HG02970 (cell line): Measurements from ENCODE around the gene TPCN2.

Source experiments
- ATAC-seq: cut with Tn5 transposase; IDR thresholded peaks from one replicate; pipeline ENCODE4 v1.9.1; 2021; ENCODE audit warnings: mild to moderate bottlenecking, moderate library complexity, moderate number of reproducible peaks; ENCODE audit not compliant: unreplicated experiment, low FRiP score

TPCN2 gene

DNA sequence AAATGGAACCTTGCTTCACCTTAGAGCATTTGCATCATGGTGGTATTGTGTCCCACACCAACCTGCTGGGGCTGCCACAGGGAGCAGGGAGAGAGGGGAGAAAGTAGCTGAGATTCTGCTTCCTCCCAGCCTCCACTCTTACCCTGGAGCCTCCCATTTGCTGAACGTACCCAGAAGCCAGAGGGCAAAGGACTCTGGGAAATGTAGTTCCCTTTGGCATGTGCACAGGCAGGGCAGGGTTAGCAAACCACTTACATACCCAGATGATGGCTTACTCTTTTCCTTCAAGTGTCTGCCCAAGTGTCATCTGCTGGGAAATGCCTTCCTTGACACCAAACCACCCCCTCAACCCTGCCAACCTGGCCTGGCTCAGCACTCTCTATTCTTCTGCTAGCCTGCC lies 123.9 kb downstream of the TPCN2 start:
- no peak for ATAC-seq

DNA sequence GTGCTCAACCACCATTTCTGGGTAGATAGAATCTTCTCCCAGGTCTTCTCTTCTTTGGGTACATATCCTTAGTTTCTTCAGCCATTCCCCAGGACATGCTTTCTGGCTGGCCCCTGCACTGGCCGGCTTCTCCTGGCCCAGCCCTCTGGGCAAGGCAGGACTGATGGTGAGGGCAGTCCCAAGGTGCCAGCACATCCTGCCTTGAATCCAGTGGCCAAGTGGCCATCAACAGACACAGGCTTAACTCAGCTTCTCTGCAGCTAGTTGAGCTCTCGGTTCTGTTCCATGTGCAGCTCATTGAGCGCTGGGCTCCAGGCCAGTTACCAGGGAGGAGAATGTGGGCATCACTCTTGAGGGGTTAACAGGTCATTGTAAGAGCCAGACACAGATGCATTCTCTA lies 124.6 kb downstream of the TPCN2 start:
- no peak for ATAC-seq

DNA sequence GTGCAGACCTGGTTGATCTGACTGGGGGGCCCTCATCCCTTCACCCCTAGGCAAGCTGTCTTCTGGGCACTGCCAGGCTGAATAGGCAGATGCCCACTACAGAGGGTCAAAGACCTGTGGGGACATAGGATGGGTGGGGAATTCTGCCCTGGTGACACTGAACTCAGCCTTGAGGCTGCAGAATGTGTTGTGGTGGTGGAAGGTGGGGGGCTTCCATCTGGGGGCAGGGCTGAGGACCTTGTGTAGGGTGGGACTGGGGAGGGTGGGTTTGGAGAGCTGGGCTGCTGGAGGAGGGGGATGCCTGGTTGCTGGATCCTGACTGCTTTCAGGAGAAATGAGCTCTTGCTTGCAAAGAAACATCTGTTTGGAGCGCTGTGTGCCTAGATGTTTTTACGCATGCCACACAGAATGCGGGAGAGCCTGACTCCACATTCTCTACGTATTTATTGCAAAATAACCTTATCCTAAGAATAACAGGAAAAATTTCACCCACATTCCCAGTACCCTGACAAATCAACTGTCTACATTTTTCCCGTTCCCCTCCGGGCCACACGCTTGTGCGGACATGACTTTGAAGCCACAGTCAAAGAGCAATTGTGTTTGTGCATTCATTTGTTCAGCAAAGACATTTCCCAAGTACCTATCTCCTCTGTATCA lies 125.3 kb downstream of the TPCN2 start:
- ATAC-seq = no peak

DNA sequence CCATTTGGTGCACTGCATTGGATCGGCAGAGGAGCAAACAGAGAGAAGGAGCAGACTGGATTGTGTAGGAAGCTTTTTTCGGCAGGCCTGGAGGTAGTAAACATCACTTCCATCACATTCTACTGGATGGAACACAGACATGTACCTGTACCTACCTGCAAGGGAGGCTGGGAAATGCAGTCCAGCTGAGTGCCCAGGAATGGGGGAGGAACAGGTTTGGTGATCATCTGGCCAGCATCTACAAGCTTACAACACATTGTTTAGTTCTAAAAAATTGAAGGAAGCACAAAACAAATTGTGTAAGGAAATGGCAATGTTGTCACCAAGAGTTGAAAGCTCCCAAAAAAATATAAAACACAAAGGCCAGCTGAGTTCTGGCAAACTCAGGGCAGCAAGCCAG lies 126.1 kb downstream of the TPCN2 start:
- ATAC-seq = no peak

GRCh38 chr11:69178819-69179482 lies 130.2 kb downstream of the TPCN2 start:
- ATAC-seq = no peak

- ATAC-seq = no peak
Measured at GRCh38 chr11:69180226-69180625, 131.5 kb downstream of the TPCN2 start.

DNA sequence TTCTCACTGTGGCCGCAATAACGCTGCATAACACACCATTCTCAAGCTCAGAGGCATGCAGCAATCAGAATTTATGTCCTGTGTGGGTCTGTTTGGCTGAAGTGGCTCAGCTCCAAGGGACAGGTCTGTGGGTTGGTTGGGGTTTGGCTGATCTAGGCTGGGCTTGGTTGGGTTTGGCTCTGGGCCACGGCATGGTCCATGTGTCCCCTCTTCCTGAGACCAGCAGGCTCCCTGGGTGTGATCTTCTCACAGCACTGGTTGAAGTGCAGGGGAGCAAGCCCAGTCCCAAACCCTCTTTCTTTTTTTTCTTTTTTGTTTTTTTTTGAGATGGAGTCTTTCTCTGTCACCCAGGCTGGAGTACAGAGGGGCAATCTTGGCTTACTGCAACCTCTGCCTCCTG lies 132.0 kb downstream of the TPCN2 start:
- no peak for ATAC-seq

DNA sequence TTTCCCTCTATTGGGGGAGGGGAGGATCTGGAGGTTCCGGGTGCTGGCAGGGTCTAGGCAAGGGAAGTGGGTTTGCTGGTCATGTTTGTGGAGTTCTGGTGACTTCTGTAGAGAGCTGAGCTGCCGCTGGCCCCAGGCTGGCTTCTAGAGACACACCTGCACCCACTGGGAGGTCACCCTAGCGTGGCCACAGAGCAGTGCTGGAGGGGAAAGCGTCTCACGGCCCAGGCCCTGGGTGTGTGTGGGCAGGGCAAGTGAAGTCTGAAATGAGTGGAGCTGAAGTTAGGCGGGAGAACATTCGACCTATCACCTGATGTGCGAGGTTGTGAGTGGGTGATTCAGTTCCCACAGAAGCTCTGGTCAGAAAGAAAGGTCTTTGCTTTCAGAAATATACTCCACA lies 134.9 kb downstream of the TPCN2 start:
- no peak for ATAC-seq
